Measurements from ENCODE around the gene MICU1.
"Not testable (repeated sequence)": the region's sequence is repeated elsewhere in the genome, so short reads cannot be mapped to it uniquely, and the experiment has no call there.

The MICU1 gene

GRCh38 chr10:72561745-72562166, 64.1 kb downstream of the MICU1 start:
- DNase-seq (ENCODE audit: low read depth in 3 of 3): no peak

- DNase-seq (ENCODE audit: low read depth in 3 of 3): no peak
These were observed 68.5 kb downstream of the MICU1 start for GRCh38 chr10:72557362-72557761.

GRCh38 chr10:72552857-72553256, 73.0 kb downstream of the MICU1 start:
- no peak for DNase-seq (ENCODE audit: low read depth in 3 of 3)

GRCh38 chr10:72550239-72550638, 75.6 kb downstream of the MICU1 start:
- DNase-seq (ENCODE audit: low read depth in 3 of 3): no peak

- DNase-seq (ENCODE audit: low read depth in 3 of 3): no peak
These were observed 80.3 kb downstream of the MICU1 start for GRCh38 chr10:72545546-72545945.

- not testable (repeated sequence) for DNase-seq (ENCODE audit: low read depth in 3 of 3)
These were observed 82.0 kb downstream of the MICU1 start for GRCh38 chr10:72543855-72544254.

- DNase-seq (ENCODE audit: low read depth in 3 of 3): no peak
These were observed 83.5 kb downstream of the MICU1 start for GRCh38 chr10:72542396-72542815.

- no peak for DNase-seq (ENCODE audit: low read depth in 3 of 3)
These were observed 84.5 kb downstream of the MICU1 start for GRCh38 chr10:72541337-72541736.

- no peak for DNase-seq (ENCODE audit: low read depth in 3 of 3)
These were observed 85.6 kb downstream of the MICU1 start for GRCh38 chr10:72540193-72540807.

GRCh38 chr10:72539137-72539536, 86.7 kb downstream of the MICU1 start:
- no peak for DNase-seq (ENCODE audit: low read depth in 3 of 3)

- DNase-seq (ENCODE audit: low read depth in 3 of 3): no peak
These were observed 100.2 kb downstream of the MICU1 start for GRCh38 chr10:72525689-72526088.

GRCh38 chr10:72525277-72525676, 100.6 kb downstream of the MICU1 start:
- no peak for DNase-seq (ENCODE audit: low read depth in 3 of 3)

GRCh38 chr10:72524489-72524888, 101.4 kb downstream of the MICU1 start:
- no peak for DNase-seq (ENCODE audit: low read depth in 3 of 3)

- no peak for DNase-seq (ENCODE audit: low read depth in 3 of 3)
These were observed 101.9 kb downstream of the MICU1 start for GRCh38 chr10:72523932-72524396.

GRCh38 chr10:72523062-72523461, 102.8 kb downstream of the MICU1 start:
- no peak for DNase-seq (ENCODE audit: low read depth in 3 of 3)

- DNase-seq (ENCODE audit: low read depth in 3 of 3): no peak
These were observed 108.6 kb downstream of the MICU1 start for GRCh38 chr10:72517244-72517643.

- DNase-seq (ENCODE audit: low read depth in 3 of 3): no peak
These were observed 110.4 kb downstream of the MICU1 start for GRCh38 chr10:72515455-72515854.

GRCh38 chr10:72513910-72514309, 112.0 kb downstream of the MICU1 start:
- DNase-seq (ENCODE audit: low read depth in 3 of 3): no peak

GRCh38 chr10:72511459-72511858, 114.4 kb downstream of the MICU1 start:
- DNase-seq (ENCODE audit: low read depth in 3 of 3): no peak

- no peak for DNase-seq (ENCODE audit: low read depth in 3 of 3)
These were observed 115.9 kb downstream of the MICU1 start for GRCh38 chr10:72509941-72510340.

- no peak for DNase-seq (ENCODE audit: low read depth in 3 of 3)
These were observed 116.6 kb downstream of the MICU1 start for GRCh38 chr10:72509206-72509799.

- DNase-seq (ENCODE audit: low read depth in 3 of 3): no peak
These were observed 117.8 kb downstream of the MICU1 start for GRCh38 chr10:72508033-72508432.

GRCh38 chr10:72506474-72506873, 119.4 kb downstream of the MICU1 start:
- no peak for DNase-seq (ENCODE audit: low read depth in 3 of 3)

GRCh38 chr10:72505435-72505834, 120.4 kb downstream of the MICU1 start:
- DNase-seq (ENCODE audit: low read depth in 3 of 3): no peak
